M059J (cell line): ENCODE data around the gene MCAM. TPM values are rescaled to one million over a fixed set of nuclear protein-coding genes. Genes with fewer than 3 reads are reported as not detected.
A peak's percentile ranks its signal among the peaks of the same experiment; 100 is the strongest.

Experiments
- DNase-seq: peaks from one replicate; pipeline ENCODE4 v3.0.0-alpha.2; 2012; ENCODE audit warnings: low read depth
- total RNA-seq: library from RNA; depleted of rRNA; stranded (reverse); fragments of >200 nt; shearing (Covaris generic); gene quantifications from 2 replicates; pipeline ENCODE4 v1.2.3, GENCODE V29; 2014

The MCAM gene
- total RNA-seq, 1 experiment from 2014 or later, result 353 TPM

DNA sequence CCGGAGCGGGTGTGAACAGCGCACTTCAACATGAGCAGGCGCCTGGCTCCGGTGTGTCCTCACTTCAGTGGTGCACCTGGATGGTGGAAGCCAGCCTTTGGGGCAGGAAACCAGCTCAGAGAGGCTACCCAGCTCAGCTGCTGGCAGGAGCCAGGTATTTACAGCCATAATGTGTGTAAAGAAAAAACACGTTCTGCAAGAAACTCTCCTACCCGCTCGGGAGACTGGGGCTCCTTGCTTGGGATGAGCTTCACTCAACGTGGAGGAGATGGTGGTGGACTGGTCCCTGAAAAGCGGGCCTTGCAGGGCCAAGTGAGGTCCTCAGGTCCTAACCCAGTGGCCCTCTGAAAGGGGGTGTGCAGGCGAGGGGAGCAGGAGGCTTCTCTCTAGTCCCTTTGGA lies 7.5 kb downstream of the MCAM start:
- no peak for DNase-seq

DNA sequence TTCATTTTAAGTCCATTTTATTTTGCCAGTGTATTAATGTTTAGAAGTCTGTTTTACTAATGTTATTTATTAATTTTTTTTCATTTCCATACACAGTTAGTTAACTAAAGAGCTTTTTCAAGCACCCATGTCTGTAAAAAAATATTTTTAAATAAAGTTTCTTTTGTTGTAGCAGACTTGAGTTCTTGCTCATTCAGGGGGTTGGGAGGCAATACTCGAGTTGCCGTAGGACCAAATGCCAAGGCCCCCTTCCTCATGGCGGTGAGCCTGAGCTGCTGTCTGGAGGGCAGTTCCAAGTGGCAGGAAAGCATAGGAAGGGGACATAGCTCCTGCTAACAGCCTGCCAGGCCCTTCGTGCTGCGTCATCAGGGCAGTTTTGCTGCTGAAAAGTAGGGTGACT lies 9.0 kb downstream of the MCAM start:
- no peak for DNase-seq

DNA sequence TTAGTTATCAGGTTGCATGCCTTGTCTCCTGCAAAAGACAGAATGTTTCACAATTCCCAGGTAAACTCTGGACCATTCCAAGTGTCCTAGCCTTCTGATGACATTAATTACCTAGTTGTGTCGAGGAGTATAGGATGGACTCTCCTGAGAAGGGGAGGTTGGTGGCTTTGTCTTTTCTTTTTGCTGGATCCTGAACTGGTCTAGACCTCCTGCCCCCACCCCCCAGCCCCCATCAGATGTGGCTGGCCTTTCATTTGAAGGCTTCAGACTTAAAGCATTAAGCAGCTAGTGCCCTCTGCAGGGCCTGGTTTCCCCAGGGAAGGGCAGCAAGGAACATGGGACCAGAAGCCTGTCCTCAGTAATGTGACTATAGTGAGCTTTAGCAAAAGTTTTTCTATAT lies 9.7 kb downstream of the MCAM start:
- peak; percentile 38 for DNase-seq

GRCh38 chr11:119306373-119306890 lies 10.5 kb downstream of the MCAM start:
- DNase-seq, result no peak

DNA sequence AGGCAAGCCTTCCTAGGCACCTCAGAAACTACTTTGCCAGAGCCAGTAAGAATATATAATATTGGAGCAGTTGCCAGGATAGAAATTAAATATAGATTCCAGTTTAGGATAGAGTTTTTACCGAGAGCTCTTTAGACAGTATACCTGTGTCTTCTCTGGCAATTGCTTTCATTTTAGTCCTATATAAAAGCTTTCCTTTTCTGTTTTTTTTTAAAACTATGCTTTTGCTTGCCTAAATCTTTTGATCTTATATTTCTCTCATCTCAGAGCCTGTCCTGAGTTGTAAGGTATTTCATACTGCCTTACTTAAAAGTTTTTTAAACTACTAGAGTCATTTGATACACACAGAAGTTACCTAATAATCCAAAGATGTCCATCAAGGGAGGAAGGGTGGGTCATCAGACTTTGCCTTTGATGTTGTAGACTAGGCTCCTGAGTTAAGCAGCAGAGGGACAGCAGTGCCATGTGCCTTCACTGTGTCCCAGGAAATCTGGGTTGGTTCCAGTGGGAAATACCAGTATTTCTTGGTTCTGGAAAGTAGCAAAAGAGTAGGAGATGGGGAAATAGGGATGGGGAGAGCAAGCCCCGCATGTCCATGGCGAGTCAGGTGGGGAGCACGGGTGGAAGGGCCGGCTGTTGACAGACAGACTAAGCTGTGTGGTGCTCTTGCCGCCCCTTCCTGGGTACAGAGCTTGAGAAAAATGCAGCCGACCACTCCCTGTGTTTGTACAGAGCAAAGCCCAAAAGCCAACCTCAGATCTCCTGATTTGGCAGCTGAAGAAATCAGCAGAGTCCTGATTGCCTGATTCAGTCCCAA lies 11.2 kb downstream of the MCAM start:
- no peak for DNase-seq

GRCh38 chr11:119303227-119303718 lies 13.7 kb downstream of the MCAM start:
- DNase-seq, result no peak

GRCh38 chr11:119300198-119300964 lies 16.5 kb downstream of the MCAM start:
- no peak for DNase-seq

DNA sequence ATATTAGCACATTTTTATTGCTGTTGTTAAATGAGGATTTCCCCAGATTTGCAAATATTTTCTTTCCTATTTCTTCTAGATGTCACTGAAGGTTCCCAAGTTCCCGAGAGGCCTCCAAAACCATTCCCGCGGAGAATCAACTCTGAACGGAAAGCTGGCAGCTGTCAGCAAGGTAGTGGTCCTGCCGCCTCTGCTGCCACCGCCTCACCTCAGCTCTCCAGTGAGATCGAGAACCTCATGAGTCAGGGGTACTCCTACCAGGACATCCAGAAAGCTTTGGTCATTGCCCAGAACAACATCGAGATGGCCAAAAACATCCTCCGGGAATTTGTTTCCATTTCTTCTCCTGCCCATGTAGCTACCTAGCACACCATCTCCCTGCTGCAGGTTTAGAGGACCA lies 17.5 kb downstream of the MCAM start:
- no peak for DNase-seq

DNA sequence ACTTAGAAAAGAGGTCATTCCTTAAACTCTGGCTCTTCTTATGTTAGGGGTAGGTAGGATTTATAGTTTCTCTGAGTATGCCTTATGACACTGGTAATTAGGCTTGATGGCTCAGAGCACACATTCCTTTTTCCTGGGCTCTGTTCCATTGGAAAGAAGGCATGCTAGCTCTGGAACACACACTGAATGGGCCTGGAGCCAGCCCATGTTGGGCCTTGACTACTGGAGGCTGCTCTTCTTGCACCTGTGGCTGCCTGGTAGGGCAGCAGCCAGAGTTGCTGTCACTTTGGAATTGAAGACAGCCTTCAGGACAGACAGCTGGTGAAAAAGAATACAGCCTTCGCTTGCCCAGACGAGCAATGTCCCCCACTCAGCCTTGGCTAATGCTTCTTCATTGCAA lies 18.2 kb downstream of the MCAM start:
- DNase-seq, result no peak

DNA sequence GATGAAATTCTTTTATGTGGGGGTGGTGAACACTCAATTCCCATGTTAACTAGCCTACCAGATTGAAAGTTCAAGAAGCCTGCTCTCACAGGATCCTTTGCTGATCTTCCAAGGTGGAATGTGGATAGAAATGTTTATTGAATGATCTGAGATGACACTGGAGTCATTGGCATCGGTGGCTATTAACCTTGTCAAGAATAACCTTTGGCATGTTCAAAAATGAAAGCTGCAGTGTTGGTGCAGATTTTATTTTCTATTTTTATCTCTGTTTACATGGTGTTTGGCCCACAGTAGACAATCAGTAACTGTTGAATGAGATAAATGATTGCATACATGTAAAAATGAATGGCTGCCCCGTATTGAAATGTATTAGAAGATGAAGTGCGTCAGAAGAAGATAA lies 19.0 kb downstream of the MCAM start:
- DNase-seq, result no peak

DNA sequence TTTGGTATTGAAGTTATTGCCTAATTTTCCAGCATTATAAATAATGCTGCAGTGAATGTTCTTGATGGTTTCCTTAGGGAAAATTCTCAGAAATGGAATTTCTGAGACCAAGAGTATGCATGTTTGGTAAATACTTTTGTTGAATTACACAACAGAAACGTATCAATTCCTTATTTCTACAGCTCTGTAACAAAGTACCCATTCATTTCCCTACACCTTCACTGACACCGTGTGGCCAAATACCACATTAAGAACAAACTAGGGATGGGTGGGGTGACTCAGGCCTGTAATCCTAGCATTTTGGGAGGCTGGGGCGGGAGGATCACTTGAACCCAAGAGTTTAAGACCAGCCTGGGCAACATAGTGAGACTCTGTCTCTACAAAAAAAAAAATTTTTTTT lies 21.8 kb downstream of the MCAM start:
- peak; percentile 30 for DNase-seq

DNA sequence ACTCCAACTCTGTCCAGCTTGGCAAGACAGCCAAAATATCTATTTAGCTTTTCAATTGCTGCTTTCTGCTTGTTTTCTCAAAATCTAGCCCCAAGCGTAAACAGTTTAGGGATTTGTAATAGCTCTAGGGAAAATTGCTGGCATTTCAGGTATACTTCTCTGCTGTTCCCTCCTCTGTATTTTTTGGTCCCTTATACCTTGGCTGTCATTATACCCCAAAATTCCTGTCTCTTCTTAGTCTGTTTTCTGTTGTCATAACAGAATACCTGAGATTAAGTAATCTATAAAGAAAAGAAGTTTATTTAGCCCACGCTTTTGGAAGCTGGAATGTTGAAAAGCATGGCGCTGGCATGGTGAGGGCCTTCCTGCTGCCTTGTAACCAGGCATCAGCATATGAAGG lies 23.5 kb downstream of the MCAM start:
- DNase-seq, result no peak

GRCh38 chr11:119290894-119291497 lies 25.9 kb downstream of the MCAM start:
- DNase-seq, result no peak

- DNase-seq, result no peak
Observed at GRCh38 chr11:119288219-119288618, 28.7 kb downstream of the MCAM start.

DNA sequence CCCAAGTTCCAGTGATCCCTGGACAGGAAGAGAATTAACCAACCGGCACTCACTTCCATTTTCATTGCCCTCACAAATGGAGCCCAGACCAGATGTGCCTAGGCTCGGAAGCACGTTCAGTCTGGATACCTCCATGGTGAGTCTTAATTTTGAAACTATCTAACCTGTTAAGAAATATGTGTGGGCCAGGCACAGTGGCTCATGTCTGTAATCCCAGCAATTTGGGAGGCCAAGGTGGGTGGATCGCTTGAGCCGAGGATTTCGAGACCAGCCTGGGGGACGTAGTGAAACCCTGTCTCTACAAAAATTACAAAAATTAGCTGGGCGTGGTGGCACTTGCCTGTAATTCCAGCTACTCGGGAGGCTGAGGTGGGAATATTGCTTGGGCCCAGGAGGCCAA lies 31.5 kb downstream of the MCAM start:
- DNase-seq, result no peak

DNA sequence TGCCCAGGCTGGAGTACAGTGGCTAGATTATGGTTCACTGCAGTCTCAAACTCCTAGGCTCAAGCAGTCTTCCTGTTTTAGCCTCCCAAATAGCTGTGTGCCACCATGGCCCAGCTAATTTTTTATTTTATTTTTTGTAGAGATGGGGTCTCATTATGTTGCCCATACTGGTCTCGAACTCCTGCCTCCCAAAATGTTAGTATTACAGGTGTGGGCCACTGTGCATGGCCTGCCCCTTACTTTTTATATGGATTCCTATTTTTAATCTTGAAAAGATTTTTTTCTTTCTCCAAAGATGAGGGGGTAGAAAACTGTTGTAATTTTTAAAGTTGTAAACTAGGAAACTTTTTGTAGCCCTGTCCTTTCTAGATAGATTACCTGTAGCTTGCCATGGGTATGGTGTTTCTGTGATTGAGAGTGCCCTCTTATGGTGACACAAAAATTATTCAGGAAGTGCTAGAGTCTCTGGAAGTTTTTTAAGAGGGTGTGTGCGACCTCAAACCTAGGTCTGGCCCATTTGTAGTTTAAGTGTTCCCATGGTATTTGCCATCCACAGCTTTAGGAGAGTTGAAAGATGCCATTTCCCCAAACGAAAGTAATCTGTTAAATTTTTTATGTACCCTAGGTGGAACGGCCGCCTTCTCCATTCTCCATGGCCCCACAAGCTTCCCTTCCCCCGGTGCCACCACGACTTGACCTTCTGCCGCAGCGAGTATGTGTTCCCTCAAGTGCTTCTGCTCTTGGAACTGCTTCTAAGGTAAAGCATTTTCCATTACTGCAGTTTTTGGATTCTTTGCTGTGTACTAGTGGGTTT lies 32.4 kb downstream of the MCAM start:
- peak; percentile 61 for DNase-seq

- DNase-seq, result no peak
Observed at GRCh38 chr11:119282495-119282894, 34.4 kb downstream of the MCAM start.

DNA sequence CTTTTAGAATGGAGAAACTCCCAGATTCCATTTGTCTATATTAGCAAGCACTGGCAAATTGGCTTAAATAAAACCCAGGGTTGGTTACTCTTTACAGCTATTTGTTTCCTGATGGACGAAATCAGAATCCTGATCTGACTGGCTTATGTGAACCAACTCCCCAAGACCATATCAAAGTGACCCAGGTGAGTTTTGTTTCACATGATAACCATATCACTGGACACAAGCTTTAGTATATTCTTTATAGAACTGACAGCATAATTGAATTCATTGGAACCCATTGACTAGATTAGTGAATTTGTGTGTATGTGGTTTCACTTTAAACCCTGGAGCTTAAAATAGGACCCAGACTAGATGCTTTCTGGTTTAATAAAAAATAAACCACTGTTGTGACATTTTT lies 39.3 kb downstream of the MCAM start:
- no peak for DNase-seq

DNA sequence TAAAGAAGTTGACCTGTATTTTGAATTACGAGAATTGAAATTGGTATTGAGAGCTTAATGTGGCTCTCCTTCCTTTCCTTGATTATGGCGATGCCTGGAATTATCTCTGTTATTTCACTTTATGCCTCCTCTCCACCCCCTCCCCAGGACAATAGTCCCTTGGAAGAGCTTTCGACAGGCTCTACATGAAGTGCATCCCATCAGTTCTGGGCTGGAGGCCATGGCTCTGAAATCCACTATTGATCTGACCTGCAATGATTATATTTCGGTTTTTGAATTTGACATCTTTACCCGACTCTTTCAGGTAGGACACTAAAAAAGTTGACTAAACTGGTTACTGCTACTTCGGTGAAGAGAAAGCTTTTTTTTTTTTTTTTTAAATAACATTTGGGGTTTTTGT lies 43.2 kb downstream of the MCAM start:
- DNase-seq, result no peak

- no peak for DNase-seq
Observed at GRCh38 chr11:119267645-119268044, 49.3 kb downstream of the MCAM start.

DNA sequence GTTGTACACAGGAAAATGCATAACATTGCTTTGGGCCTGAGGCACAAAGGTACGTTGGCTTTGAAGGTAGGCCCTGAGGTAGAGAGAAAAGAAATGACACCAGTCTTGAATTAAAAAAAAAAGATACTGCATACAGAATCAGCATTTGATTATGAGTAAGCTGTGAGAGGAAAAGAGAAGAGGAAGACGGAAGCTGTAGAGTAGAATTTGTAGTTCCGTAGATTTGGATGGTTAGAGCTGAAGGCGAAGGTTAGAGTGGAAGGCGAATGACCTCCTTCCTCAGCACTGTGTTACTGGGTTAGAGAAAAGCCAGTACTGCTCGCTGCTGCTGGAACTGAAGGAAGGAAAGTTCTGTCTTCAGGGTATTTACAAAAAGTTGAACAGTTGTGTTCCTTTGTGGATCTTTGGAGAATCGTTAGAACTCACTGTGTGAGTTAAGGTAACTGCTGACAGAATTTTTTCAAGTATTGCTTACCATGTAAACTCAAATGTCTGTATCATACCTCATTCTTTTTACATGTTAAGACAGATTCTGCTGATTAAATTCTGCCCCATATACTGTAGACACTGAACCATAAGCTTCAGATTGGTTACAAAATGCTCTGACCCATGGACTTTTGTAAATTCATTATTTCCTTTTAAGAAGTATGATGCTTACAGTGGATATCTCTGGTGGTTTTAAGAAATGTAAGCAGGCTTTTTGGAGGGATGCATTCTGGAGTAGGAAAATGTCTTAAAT lies 50.2 kb downstream of the MCAM start:
- DNase-seq, result no peak
